Esophagus squamous epithelium (tissue), 5 donors: ENCODE data around the gene CEP250. TPM values are rescaled to one million over a fixed set of nuclear protein-coding genes. Genes with fewer than 3 reads are reported as not detected.

Experiments
- DNase-seq: peaks from one replicate; lab custom pipeline; 2025; lab: John Stamatoyannopoulos, UW
- H3K27ac ChIP-seq, 4 donors: fragments of 200-600 bp; sonication (generic); one replicate each; pipeline ENCODE4 v1.5.1; 2016 to 2019; ENCODE audit warnings: mild to moderate bottlenecking in 1 of 4
- H3K27me3 ChIP-seq, 4 donors: fragments of 200-600 bp; sonication (generic); 1 replicate in 3 of 4; 2 replicates in 1 of 4; pipeline versions ENCODE4 v1.5.1 to v1.6.0; 2017 to 2021; ENCODE audit warnings: antibody characterized with exemption in 1 of 4
- H3K36me3 ChIP-seq, 3 donors: fragments of 200-600 bp; sonication (generic); one replicate each; pipeline ENCODE4 v1.5.1; 2016 to 2019
- H3K4me1 ChIP-seq, 3 donors: fragments of 200-600 bp; sonication (generic); one replicate each; pipeline ENCODE4 v1.5.1; 2017 to 2019
- H3K4me3 ChIP-seq, 4 donors: fragments of 200-600 bp; sonication (generic); 1 replicate in 3 of 4; 2 replicates in 1 of 4; pipeline ENCODE4 v1.5.1; 2016 to 2019; ENCODE audit warnings: mild to moderate bottlenecking in 2 of 4, moderate library complexity in 1 of 4
- H3K9me3 ChIP-seq, 3 donors: fragments of 200-600 bp; sonication (generic); one replicate each; pipeline ENCODE4 v1.5.1; 2016 to 2019
- CTCF ChIP-seq, 6 experiments: fragments of 450-650 bp in 4 of 6; fragments of 200-600 bp in 2 of 6; sonication (generic) in 2 of 6; IDR thresholded peaks; one replicate each; pipeline ENCODE4 v1.5.1; 2016 to 2019; ENCODE audit warnings: antibody characterized with exemption in 6 of 6, mild to moderate bottlenecking in 4 of 6, moderate library complexity in 4 of 6
- POLR2A ChIP-seq, 4 donors: fragments of 450-650 bp; IDR thresholded peaks; one replicate each; pipeline ENCODE4 v1.6.1; 2017; ENCODE audit warnings: antibody characterized with exemption in 4 of 4, mild to moderate bottlenecking in 4 of 4, moderate library complexity in 3 of 4
- WGBS, 2 donors: methylation state at CpG; one replicate each; pipeline ENCODE4 v1.1.5; 2018; 5-methylcytosine and 5-hydroxymethylcytosine counted together
- intact Hi-C: fragments of 100-400 bp; cut with DNase I; formaldehyde crosslinking; loops from one replicate; pipeline ENCODE4 v1.15.0; 2022
- total RNA-seq, 4 donors: library from RNA; depleted of rRNA; stranded (reverse); fragments of >200 nt; gene quantifications; one replicate each; pipeline ENCODE4 v1.1.0, GENCODE V29; 2016
- donor health status: DM: yes; HTN: yes; CAD: no.

CEP250 gene
- total RNA-seq, 4 donors from 2014 or later = 10.6 to 22.7 (median 16.6) TPM

GRCh38 chr20:35499271-35499670 lies 43.9 kb downstream of the CEP250 start:
- H3K9me3 ChIP-seq = no peaks in the 10 kb centered on the region
- TF ChIP-seq POLR2A (IDR thresholded peaks at IDR 0.05) (no peak), CTCF (IDR thresholded peaks at IDR 0.05) (no peak)
- 78 to 100% methylated on average over 1 of the region's 1 CpG for WGBS, 2 donors

GRCh38 chr20:35502352-35502751 lies 47.0 kb downstream of the CEP250 start:
- Histone ChIP-seq H3K27ac (no peak overlapping the region), H3K9me3 (no peaks in the 10 kb centered on the region), H3K4me1 (peaks cover 0 to 9% (median 0%) of the 10 kb centered on the region in 3 donors), H3K36me3 (peaks cover 22 to 100% (median 33%) of the 10 kb centered on the region in 3 donors), H3K4me3 (no peak overlapping the region), H3K27me3 (no peaks in the 10 kb centered on the region)
- intact Hi-C loops = no loop called here
- no peak for TF ChIP-seq POLR2A (IDR thresholded peaks at IDR 0.05)
- WGBS, 2 donors = 73 to 88% methylated on average over 8 of the region's 8 CpGs
- DNase-seq = no peak

More at GRCh38 chr20:35499271-35499670, 43.9 kb downstream of the CEP250 start:
- no peak overlapping the region for H3K4me3 ChIP-seq
- intact Hi-C loops = no loop called here
- H3K4me1 ChIP-seq = peaks cover 0 to 12% (median 0%) of the 10 kb centered on the region in 3 donors
- H3K36me3 ChIP-seq = peaks cover 44 to 100% (median 45%) of the 10 kb centered on the region in 3 donors
- no peak for DNase-seq
- no peak overlapping the region for H3K27ac ChIP-seq
- H3K27me3 ChIP-seq = no peaks in the 10 kb centered on the region

- 93 to 94% methylated on average over 10 of the region's 10 CpGs for WGBS, 2 donors
- TF ChIP-seq CTCF (IDR thresholded peaks at IDR 0.05) = no peak
- TF ChIP-seq POLR2A (IDR thresholded peaks at IDR 0.05) = no peak
- Histone ChIP-seq H3K36me3 (peaks cover 21 to 100% (median 25%) of the 10 kb centered on the region in 3 donors), H3K27me3 (no peaks in the 10 kb centered on the region), H3K9me3 (no peaks in the 10 kb centered on the region), H3K4me1 (no peaks in the 10 kb centered on the region), H3K27ac (no peak overlapping the region), H3K4me3 (no peak overlapping the region)
- no peak for DNase-seq
- intact Hi-C loops = no loop called here
Measured at GRCh38 chr20:35503281-35503680, 47.9 kb downstream of the CEP250 start.

- no peak for TF ChIP-seq CTCF (IDR thresholded peaks at IDR 0.05)
- no peak for TF ChIP-seq POLR2A (IDR thresholded peaks at IDR 0.05)
- DNase-seq = no peak
- H3K9me3 ChIP-seq = no peaks in the 10 kb centered on the region
- H3K27me3 ChIP-seq = no peaks in the 10 kb centered on the region
- intact Hi-C loops = no loop called here
- peaks cover 25 to 100% (median 28%) of the 10 kb centered on the region in 3 donors for H3K36me3 ChIP-seq
- H3K4me3 ChIP-seq = no peak overlapping the region
- H3K4me1 ChIP-seq = no peaks in the 10 kb centered on the region
- 70 to 86% methylated on average over 10 to 13 of the region's 16 CpGs for WGBS, 2 donors
- no peak overlapping the region for H3K27ac ChIP-seq
Measured at GRCh38 chr20:35503841-35504561, 48.6 kb downstream of the CEP250 start.

- intact Hi-C loops = no loop called here
- no peak for DNase-seq
- no peaks in the 10 kb centered on the region for H3K9me3 ChIP-seq
- no peak overlapping the region for H3K27ac ChIP-seq
- H3K4me3 ChIP-seq = no peak overlapping the region
- no peaks in the 10 kb centered on the region for H3K4me1 ChIP-seq
- H3K36me3 ChIP-seq = peaks cover 25 to 100% (median 36%) of the 10 kb centered on the region in 3 donors
- no peaks in the 10 kb centered on the region for H3K27me3 ChIP-seq
- 89 to 100% methylated on average over 3 to 5 of the region's 5 CpGs for WGBS, 2 donors
- no peak for TF ChIP-seq POLR2A (IDR thresholded peaks at IDR 0.05)
Measured at GRCh38 chr20:35504751-35505150, 49.4 kb downstream of the CEP250 start.

- Histone ChIP-seq H3K27ac (no peak overlapping the region), H3K4me3 (no peak overlapping the region), H3K36me3 (peaks cover 27 to 100% (median 30%) of the 10 kb centered on the region in 3 donors), H3K27me3 (no peaks in the 10 kb centered on the region), H3K9me3 (no peaks in the 10 kb centered on the region), H3K4me1 (no peaks in the 10 kb centered on the region)
- no peak for DNase-seq
- intact Hi-C loops = no loop called here
- TF ChIP-seq POLR2A (IDR thresholded peaks at IDR 0.05) (no peak), CTCF (IDR thresholded peaks at IDR 0.05) (no peak)
- WGBS, 2 donors = 83 to 93% methylated on average over 2 to 3 of the region's 3 CpGs
Measured at GRCh38 chr20:35506179-35506578, 50.8 kb downstream of the CEP250 start.
